Right atrium auricular region (tissue), 2 donors: ENCODE results near the gene RNASE13. TPM values are rescaled to one million over a fixed set of nuclear protein-coding genes. Genes with fewer than 3 reads are reported as not detected.

Experiments used
- DNase-seq: peaks from one replicate; pipeline ENCODE4 v3.0.0-alpha.2; 2019; ENCODE audit warnings: low spot score
- H3K27ac ChIP-seq, 2 donors: fragments of 200-600 bp; sonication (generic); 1 replicate in 1 of 2; 2 replicates in 1 of 2; pipeline ENCODE4 v1.5.1; 2016 to 2019
- H3K27me3 ChIP-seq, 2 donors: fragments of 200-600 bp; sonication (generic); one replicate each; pipeline versions ENCODE4 v1.5.1 to v1.6.0; 2017 to 2019
- H3K36me3 ChIP-seq: fragments of 200-600 bp; sonication (generic); one replicate; pipeline ENCODE4 v1.5.1; 2016
- H3K4me1 ChIP-seq, 2 donors: fragments of 200-600 bp; sonication (generic); one replicate each; pipeline versions ENCODE4 v1.5.1 to v1.6.0; 2017 to 2019
- H3K4me3 ChIP-seq, 2 donors: fragments of 200-600 bp; sonication (generic); 1 replicate in 1 of 2; 2 replicates in 1 of 2; pipeline ENCODE4 v1.5.1; 2017 to 2019; ENCODE audit warnings: mild to moderate bottlenecking in 1 of 2, moderate library complexity in 1 of 2
- H3K9me3 ChIP-seq, 2 donors: fragments of 200-600 bp; sonication (generic); one replicate each; pipeline ENCODE4 v1.5.1; 2019
- CTCF ChIP-seq, 2 donors: fragments of 200-600 bp; sonication (generic); IDR thresholded peaks; one replicate each; pipeline ENCODE4 v1.5.1; 2019; ENCODE audit warnings: antibody characterized with exemption in 2 of 2
- total RNA-seq, 2 donors: library from RNA; depleted of rRNA; stranded (reverse); fragments of >200 nt; gene quantifications; one replicate each; pipeline ENCODE4 v1.1.0, GENCODE V29; 2016

The RNASE13 gene
- total RNA-seq, 2 donors from 2014 or later: not detected

- no peak for TF ChIP-seq CTCF (IDR thresholded peaks at IDR 0.05)
- Histone ChIP-seq H3K36me3 (peaks cover 23% of the 10 kb centered on the region), H3K27ac (peak within 1 kb of the TSS; percentile 96 to 98), H3K27me3 (no peaks in the 10 kb centered on the region), H3K4me1 (peaks cover 0 to 38% of the 10 kb centered on the region in 2 donors), H3K9me3 (no peaks in the 10 kb centered on the region), H3K4me3 (peak within 1 kb of the TSS; percentile 85 to 89)
- peak; percentile 72 for DNase-seq
Observed at GRCh38 chr14:21024585-21025370, 9.8 kb downstream of the RNASE13 start, which contains the start of gene NDRG2. NDRG2 (minus strand) TSS chr14:21025061; CDS start chr14:21023315, 1,746 bp downstream.

- H3K4me3 ChIP-seq: peak overlapping the region; percentile 85 to 89
- TF ChIP-seq CTCF (IDR thresholded peaks at IDR 0.05): no peak
- H3K27me3 ChIP-seq: no peaks in the 10 kb centered on the region
- peaks cover 0 to 38% of the 10 kb centered on the region in 2 donors for H3K4me1 ChIP-seq
- H3K9me3 ChIP-seq: no peaks in the 10 kb centered on the region
- peak overlapping the region; percentile 96 to 98 for H3K27ac ChIP-seq
- DNase-seq: no peak
- H3K36me3 ChIP-seq: peaks cover 31% of the 10 kb centered on the region
Observed at GRCh38 chr14:21023817-21024584, 10.6 kb downstream of the RNASE13 start.

- Histone ChIP-seq H3K36me3 (peaks cover 39% of the 10 kb centered on the region), H3K4me1 (peaks cover 0 to 38% of the 10 kb centered on the region in 2 donors), H3K27ac (peak overlapping the region; percentile 96 to 98), H3K9me3 (no peaks in the 10 kb centered on the region), H3K27me3 (no peaks in the 10 kb centered on the region), H3K4me3 (peak overlapping the region; percentile 85 to 89)
- TF ChIP-seq CTCF (IDR thresholded peaks at IDR 0.05): no peak
- no peak for DNase-seq
Observed at GRCh38 chr14:21023174-21023573, 11.4 kb downstream of the RNASE13 start.

- peak overlapping the region; percentile 85 to 89 for H3K4me3 ChIP-seq
- no peaks in the 10 kb centered on the region for H3K9me3 ChIP-seq
- TF ChIP-seq CTCF (IDR thresholded peaks at IDR 0.05): no peak
- DNase-seq: no peak
- peaks cover 44% of the 10 kb centered on the region for H3K36me3 ChIP-seq
- H3K27ac ChIP-seq: peak overlapping the region; percentile 96 to 98
- H3K4me1 ChIP-seq: peaks cover 0 to 38% of the 10 kb centered on the region in 2 donors
- no peaks in the 10 kb centered on the region for H3K27me3 ChIP-seq
Observed at GRCh38 chr14:21022686-21023085, 11.9 kb downstream of the RNASE13 start.

GRCh38 chr14:21020977-21021545, 13.5 kb downstream of the RNASE13 start:
- Histone ChIP-seq H3K27me3 (no peaks in the 10 kb centered on the region), H3K27ac (no peak overlapping the region), H3K36me3 (peaks cover 57% of the 10 kb centered on the region), H3K4me3 (no peak overlapping the region), H3K4me1 (peaks cover 0 to 26% of the 10 kb centered on the region in 2 donors), H3K9me3 (no peaks in the 10 kb centered on the region)
- DNase-seq: no peak
- TF ChIP-seq CTCF (IDR thresholded peaks at IDR 0.05): no peak
